GM19438 (cell line): ENCODE data around the gene RBBP8.
A peak's percentile ranks its signal among the peaks of the same experiment; 100 is the strongest.
"Not testable (repeated sequence)": the region's sequence is repeated elsewhere in the genome, so short reads cannot be mapped to it uniquely, and the experiment has no call there.

Source experiments
- ATAC-seq: cut with Tn5 transposase; IDR thresholded peaks from one replicate; pipeline ENCODE4 v1.9.1; 2021; ENCODE audit warnings: low read depth; ENCODE audit not compliant: unreplicated experiment

Gene RBBP8

DNA sequence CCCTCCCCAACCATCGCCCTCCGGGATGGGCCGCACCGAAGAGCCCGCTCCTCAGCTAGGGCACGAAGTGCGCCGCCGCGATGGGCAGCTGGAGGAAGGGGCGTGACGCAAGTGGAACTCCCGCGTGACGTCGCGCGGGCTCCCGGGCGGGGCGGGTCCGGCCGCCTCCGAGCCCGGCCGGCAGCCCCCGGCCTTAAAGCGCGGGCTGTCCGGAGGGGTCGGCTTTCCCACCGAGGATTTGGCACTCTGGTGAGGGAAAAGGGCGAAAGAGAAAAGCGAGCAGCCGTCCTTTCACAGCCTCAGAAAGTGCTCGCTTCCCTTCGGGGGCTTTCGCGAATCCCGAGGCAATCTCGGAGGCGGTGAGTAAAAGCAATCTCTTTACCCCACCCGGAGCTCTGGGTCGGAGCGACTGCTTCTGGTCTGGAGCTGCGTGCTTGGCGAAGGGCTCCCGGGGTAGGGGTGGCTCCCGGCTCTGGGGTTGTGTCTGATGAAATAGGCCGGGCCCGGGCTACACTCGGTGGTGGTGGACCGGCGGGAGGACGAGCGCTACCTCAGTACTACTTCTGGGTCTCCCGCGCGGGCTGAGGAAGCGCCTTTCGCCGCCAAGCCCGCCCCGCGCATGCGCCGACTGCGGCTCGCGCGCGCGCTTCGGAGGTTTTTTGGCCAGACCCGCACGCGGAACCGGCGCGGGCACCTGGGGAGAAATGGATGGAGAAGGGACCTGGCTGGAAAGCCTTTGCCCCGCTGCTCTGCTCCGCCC, at the start of gene RBBP8:
RBBP8 (plus strand) TSS at position 123 of the 760 bp plus-strand sequence. CDS start 3,524 bp downstream, outside the sequence.
- ATAC-seq: peak; percentile 81

DNA sequence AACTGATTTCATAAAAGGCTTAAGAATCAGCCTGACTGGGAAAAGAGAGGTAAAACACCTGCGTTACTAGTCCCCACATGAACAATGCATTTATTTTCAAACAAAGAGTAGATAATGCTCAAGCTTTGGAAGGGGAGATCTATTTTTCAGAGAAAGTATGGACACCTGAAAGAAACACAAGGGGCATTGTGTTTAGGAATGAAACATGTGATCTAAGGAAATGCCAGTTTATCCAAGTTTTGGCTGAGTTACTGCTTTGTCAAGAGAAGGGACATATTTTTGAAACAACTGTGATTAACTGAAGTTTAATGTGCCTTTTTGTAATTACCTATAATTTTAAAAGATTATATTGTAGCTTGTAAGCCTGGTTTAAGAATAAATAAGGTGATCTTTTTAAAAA, 49.3 kb upstream of the RBBP8 start:
- ATAC-seq: no peak

DNA sequence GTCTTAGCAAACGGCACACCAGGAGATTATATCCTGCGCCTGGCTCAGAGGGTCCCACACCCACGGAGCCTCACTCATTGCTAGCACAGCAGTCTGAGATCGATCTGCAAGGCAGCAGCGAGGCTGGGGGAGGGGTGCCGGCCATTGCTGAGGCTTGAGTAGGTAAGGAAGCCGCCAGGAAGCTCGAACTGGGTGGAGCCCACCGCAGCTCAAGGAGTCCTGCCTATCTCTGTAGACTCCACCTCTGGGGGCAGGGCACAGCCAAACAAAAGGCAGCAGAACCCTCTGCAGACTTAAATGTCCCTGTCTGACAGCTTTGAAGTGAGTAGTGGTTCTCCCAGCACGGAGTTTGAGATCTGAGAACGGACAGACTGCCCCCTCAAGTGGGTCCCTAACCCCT, 47.4 kb upstream of the RBBP8 start:
- not testable (repeated sequence) for ATAC-seq

DNA sequence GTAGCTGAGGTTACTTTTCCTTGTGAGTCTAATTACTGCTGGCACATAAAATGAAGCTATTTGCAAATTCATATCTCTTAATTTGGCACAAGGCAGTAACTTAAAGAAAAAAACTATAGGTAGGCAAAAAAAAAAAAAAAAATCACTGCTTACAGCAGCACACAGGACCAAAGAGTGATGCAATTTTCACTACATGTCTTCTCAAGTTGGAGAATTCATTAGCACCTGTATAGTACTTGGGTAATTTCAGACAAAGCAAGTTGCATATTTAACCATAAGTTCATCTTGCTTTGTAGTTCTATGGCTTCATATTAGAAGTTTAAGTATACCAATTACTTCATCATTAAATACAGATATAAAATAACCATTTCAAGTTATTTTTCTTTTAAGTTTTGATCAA, 33.7 kb upstream of the RBBP8 start:
- ATAC-seq: no peak

DNA sequence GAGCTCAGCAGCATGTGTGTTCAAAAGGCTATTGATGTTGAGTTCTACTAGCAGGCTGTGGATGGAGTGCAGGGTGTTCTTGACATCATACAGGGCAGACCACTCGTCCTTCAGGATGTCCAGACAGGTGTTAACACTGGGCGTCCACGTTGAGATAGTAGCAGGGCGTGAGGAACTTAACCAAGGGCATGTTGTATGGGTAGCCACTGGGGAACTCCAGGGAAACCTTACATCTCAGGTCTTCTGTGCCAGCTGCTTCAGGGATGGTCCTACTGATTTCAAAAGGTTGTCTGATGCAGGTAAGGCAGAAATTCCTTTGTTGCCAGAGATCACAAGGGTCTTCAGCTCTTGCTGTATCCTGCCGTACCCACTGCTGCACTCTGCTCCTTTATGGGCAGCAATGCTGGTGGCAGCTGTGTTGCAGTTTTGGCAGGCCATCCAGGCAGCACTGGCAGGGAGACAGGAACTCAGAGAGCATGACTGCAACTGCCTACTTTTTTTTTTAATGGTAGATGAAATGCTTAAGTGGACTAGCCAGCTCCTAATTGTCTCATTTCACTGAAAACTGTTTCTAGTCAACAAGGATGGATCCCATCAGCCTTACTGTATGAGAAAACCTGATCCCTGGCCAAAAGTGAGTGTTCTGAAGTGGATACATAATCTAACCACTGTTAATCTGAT, 32.4 kb upstream of the RBBP8 start:
- ATAC-seq: no peak

DNA sequence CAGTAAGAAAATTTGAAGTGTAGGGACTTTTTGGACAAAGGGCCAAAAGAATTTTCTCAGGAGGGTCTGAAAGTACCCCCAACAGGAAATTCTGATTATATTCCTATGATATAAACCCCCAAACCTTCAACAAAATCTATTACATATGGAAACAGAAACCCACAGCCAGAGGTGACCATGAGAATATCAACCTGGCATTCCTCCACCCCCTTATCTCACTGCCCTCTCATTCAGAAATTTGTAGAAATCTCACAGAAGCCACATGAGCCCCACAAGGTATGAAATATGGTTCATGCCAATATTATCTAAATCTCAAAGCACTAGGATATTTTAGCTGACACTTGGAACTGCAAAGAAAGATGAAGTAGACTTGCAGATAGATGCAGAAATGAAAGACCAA, 31.0 kb upstream of the RBBP8 start:
- no peak for ATAC-seq

DNA sequence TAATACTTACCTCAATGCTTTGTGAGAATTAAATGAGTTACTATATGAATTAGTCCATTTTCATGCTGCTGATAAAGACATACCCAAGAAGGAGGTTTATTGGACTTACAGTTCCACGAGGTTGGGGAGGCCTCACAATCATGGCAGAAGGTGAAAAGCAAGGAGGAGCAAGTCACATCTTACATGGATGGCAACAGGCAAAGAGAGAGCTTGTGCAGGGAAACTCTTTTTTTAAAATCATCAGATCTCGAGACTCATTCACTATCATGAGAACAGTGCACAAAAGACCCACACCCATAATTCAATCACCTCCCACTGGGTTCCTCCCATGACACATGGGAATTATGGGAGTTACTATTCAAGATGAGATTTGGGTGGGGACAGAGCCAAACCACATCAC, 29.9 kb upstream of the RBBP8 start:
- not testable (repeated sequence) for ATAC-seq

DNA sequence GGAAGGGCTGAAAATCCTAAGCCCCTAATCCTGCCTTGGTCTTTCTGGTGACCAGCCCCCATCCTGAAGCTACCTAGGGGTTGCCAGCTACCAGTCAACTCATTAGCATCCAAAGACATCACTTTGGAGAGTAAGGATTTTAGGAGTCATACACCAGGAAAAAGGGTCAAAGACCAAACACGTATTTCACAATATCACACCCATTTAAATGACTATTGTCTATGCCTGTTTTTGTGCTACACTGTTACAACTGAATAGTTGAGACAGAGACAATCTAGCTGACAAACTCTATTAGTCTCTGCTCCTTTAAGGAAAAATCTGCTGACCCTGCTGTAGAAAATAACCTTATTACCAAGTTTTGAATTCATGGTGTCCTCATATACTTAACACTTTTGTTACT, 21.0 kb upstream of the RBBP8 start:
- ATAC-seq: no peak

DNA sequence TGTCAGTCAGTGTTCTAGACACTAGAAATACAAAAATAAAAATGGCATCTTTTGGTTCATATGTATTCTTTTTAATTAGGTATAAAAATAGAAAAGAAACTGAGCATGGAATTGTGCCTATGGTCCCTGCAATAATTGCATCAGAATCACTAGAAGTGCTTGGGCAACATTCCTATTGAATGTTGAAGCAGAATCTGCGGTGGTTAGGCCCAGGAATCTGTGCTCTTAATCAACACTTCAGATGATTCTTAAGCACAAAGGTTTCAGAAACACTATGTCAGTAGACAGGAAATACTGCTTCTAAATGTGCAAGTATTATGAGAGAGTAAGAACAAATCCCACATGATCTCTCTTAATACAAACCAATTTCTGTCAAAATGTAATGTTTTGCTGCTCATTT, 20.3 kb upstream of the RBBP8 start:
- no peak for ATAC-seq

DNA sequence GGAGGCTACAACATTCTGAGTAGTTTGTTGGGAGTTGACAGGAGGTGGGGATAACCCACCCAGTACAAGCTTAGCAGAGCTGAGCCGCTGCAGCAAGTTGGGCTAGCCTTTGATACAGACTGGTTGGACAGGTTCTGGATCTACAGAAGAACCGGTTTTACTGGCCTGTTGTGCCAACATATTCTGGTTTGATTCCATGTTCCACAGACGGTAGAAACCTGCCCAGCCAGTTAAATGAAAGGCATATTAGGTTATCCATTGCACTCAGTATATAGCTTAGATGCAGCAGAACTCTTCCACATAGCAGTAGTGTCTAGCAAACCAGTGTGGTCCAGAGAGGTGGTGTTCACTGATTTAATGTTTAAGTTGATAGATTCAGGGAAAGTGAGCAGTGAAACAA, 19.3 kb upstream of the RBBP8 start:
- ATAC-seq: no peak

DNA sequence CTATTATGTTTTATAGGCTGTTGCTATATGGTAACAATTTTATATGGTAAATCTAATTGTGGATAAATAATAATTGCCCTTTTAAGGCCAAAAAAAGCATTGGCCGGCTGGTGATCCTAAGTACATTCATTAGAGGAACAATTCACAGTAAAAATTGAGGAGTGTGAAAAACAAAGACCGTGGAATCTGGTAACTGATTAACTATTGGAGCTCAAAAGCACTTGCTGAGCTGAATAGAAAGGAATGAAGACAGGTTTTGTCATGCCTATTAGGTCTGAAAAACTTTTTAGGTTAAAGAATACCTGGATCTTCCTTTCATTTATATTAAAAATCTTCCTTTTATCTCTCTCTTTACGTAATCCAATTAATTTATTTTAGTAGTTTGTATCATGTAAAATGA, 18.5 kb upstream of the RBBP8 start:
- ATAC-seq: no peak

DNA sequence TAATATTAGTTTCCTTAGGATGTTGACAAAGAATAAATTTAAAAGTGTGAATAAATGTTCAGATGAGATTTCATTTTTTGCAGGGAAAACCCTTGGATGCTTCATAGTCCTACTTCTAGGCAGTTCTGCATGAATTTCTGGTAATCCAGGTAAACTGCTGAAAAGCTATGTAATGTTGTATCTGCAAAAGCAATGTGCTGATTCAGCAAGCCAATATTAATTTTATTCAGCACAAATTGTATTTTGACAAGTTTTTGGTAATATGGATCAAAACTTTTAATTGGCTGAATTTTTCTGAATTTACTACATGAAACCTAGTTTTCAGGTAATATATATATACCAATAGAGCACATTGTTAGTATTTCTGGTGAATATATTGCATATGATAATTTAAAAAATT, 17.8 kb upstream of the RBBP8 start:
- no peak for ATAC-seq

DNA sequence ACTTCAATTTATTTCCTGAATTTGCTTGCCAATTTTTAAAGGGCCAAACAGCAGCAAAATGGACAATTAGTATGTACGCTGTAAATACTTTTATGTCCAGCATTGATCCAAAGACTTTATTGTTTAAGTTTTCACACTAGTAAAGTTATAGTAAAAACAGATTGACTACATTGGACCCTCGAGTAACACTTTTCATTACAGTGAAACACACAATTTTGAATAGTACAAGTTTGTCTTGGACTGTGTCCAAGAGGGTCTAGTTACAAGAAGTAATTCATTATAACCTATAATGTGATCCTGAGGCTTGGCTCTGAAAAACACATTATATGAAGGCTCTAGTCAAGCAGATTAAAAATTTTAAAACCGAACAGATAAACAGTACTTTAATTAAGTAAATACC, 11.4 kb upstream of the RBBP8 start:
- no peak for ATAC-seq

DNA sequence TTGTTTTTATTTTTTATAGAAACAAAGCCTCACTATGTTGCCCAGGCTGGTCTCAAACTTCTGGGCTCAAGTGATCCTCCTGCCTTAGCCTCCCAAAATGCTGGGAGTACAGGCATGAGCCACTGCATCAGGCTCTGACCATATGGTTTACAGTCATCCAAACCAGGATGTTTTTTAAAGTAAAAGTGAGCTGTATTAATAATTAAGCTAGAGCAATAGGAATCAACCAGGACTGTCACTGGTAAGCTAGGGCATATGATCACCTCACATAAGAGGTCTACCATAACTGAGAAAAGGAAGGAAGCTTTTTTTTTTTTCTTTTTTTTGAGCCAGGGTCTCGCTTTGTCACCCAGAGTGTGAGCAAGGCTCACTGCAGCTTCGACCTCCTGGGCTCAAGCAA, 8.5 kb upstream of the RBBP8 start:
- no peak for ATAC-seq

DNA sequence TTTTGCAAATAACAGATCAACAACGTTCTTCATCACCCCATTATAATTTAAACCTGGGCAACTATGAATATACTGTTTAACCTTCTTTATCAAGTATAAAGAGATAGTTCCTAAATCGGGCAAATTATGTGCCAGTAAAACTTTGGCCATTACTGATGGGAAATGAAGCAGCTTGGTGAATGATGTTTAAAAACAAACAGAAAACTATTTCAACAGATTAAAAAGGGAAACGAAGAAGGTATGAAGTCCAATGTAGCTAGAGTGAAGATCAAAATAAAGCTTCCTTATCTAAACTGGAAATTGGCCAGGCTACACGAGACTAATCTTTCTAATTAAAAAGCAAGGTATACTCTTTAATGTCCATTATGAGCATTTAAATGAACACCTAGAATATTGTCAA, 6.7 kb upstream of the RBBP8 start:
- ATAC-seq: no peak

DNA sequence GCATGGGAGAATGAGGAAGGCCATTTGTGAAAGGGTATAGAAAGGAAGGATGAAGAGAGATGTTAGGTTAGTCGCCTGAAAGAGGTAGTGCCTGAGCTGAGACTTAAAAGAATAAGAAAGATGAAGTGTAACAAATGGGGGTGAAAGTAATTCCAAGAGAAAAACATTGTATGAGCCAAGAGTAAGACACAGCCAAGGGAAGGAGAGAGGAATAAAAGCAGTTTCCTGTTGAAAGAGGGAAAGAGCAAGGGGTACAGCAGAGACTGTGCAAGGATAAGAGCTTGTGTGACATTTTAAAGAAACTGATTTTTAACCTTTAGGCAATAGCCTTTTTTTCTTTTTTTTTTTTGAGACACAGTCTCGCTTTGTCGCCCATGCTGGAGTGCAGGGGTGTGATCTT, 4.8 kb upstream of the RBBP8 start:
- ATAC-seq: no peak

DNA sequence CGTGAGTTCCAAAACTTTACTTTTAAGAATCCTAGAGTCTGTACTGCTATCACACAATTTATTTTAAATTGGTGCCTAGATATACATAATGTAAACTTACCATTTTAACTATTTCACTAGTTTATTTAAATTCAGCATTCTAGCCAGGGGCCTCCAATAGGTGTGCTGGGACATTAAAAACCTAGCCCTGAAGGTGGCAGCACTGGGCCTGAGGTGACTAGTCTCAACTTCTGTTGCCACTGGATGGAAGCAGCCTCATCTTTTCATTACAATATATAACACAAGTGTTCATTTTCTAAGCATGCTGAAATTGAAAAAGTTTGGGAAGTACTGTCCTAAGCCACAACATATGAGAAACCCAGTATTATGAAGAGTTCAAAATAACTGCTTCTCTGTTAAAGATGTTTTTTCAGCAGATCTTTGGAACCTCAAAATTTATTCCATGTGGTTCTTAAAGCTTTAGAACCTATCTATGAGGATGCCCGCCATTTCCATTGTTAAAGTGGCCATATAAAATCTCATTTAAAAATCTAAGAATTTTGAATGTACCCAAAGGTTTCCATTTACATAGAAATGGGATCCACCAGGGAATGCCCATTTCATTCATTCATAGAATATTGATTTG, 2.9 kb upstream of the RBBP8 start:
- ATAC-seq: no peak

DNA sequence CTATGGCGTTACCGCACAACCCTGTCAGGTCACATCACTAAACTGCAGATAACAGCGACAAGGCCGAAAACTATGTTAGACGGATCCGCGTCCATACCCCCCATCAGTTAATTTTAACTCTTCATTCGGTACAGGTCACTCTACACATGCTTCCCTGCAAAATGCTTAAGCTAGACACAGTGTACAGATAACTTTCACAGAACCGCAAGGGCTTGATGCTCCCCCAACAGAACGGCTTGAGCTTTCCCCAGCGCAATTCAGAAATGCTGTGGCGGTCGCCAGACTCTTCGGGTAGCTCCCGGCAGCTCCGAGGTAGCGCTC, 283 bp upstream of the RBBP8 start:
- peak; percentile 34 for ATAC-seq

DNA sequence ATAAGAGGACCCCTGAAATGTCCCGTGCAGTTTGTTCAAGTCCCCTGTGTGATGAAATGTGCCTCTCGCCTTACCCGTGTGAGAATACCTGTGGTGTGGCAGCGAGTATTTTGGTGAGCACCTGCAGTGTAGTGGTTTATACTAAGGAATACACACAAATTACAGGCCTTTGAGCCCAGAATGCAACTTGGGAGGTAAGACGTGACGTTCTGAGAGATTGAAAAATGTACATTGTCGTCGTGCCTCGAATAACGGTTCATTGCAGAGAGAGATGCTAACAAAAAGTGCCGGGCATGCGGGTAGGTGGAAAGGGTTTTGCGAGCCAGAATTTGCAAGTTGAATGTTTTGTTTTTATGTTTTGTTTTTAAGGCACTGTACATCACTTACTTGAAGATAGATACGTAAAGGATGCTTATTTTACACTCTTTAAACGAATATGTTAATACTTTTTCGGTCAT, 867 bp downstream of the RBBP8 start:
- ATAC-seq: peak; percentile 15

DNA sequence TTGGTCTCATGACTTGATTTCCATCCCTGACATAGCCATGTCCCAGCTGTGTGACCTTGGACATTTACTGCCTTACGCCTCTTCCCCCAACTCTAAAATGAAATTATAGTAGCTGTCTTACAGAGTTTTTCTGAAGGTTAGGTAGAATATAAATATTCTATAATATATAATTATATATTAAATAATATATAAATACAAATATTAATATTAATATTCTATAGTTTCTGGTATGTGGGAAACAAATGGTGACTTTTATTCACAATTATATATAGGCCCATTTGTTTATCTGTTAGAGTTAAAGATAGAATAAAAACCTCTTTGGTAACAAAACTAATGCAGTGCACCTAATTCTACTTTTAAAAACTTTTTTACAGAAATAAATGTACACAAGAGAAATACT, 1.7 kb downstream of the RBBP8 start:
- ATAC-seq: no peak

DNA sequence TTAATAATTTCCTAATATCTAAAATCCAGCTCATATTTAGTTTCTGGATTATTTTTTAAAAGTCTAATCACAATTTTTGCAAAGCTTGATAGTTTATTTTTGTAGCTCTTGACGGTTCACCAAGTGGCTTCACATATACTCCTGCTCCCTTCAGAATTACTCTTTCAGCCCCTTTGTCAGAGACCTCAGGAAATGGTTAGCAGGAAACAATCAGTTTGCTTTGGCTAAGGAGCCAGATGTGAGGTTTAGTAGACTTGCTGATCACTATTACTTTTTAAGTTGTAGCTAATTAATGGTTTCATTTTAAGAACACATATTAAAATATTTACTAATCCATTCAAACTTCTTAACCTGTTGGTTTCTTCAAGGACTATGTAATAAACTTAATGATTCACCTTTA, 2.3 kb downstream of the RBBP8 start:
- no peak for ATAC-seq

DNA sequence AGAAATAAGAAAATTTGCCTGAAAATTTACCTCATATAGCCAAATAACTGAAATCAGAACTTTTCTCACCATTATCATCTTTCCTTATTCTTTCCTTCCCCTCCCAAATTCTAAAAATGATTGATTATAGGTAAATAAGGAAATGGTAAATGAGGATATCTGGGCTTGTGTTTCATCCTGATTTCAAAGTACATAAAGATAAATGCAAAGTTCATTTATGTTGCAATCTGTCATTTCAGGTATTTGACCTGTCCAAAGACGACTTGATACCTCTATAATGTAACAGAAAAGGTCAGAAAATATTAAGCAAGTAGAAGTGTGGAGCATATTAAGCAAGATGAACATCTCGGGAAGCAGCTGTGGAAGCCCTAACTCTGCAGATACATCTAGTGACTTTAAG, 3.4 kb downstream of the RBBP8 start:
- no peak for ATAC-seq
